ENCODE results near the gene FAM83F. TPM values are rescaled to one million over a fixed set of nuclear protein-coding genes. Genes with fewer than 3 reads are reported as not detected.

FAM83F gene
- total and polyA plus RNA-seq, 10 of the 15 experiments (the other 5 are each of a cell fraction or from before 2014, with no cell fraction given) = 0.01 to 0.05 (median 0.01) TPM; not detected in 7

DNA sequence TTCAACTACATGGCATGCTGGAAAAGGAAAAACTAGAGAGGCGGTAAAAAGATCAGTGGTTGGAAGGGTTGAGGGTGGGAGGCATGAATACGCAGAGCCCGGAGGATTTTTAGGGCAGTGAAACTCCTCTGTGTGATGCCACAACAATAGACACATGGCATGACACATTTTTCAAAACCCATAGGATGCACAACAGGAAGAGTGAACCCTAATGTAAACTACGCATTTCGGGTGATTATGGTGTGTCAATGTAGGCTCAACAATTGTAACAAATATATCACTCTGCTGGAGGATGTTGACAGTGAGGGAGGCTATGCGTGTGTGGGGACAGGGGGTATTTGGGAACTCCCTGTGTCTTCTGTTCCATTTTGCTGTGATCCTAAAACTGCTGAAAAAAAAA is 15.7 kb upstream of the FAM83F start (continued):
- no peak for TF ChIP-seq ZBTB40 (IDR thresholded peaks at IDR 0.05; ENCODE audit: borderline replicate concordance)

- no peak overlapping the region for H3K27ac ChIP-seq (ENCODE audit: control insufficient read depth, insufficient read depth)
- FAIRE-seq (no peak), DNase-seq (ENCODE audit: low read depth, low spot score) (no peak), ATAC-seq (no peak)
- no peaks in the 10 kb centered on the region for H3K9me3 ChIP-seq (replicated peaks; ENCODE audit: control insufficient read depth, insufficient read depth, low read length)
- in situ Hi-C loops (cut with MboI) = no loop called here
- ChIA-PET POLR2A (no interaction called here), RAD21 (ENCODE audit: unreplicated experiment) (no interaction called here), SMC1A (ENCODE audit: uncharacterized antibody, unreplicated experiment) (no interaction called here), CTCF (no interaction called here)
- H3K4me3 ChIP-seq = no peak overlapping the region
- H3K4me2 ChIP-seq (ENCODE audit: control insufficient read depth, insufficient read depth) = no peak overlapping the region
- WGBS (ENCODE audit: insufficient coverage, insufficient replicate concordance, low lambda C conversion rate, missing lambda C conversion rate) = 51% methylated on average over 5 of the region's 5 CpGs
- H3K79me2 ChIP-seq (ENCODE audit: control insufficient read depth, insufficient read depth, low read length) = no peaks in the 10 kb centered on the region
- no peaks in the 10 kb centered on the region for H3K27me3 ChIP-seq (replicated peaks in 1 of 2; ENCODE audit: control insufficient read depth in 2 of 2, insufficient read depth in 2 of 2, low read length in 1 of 2)
- H3K9ac ChIP-seq (ENCODE audit: control insufficient read depth, insufficient read depth, low read length) = no peak overlapping the region
- no peak overlapping the region for H2AFZ ChIP-seq (ENCODE audit: control insufficient read depth, low read depth, low read length)
- TF ChIP-seq ZNF24 (IDR thresholded peaks at IDR 0.05) (peak; percentile 96), ESRRA (IDR thresholded peaks at IDR 0.05; ENCODE audit: low read length) (no peak), SIX5 (IDR thresholded peaks at IDR 0.05; ENCODE audit: low read depth, low read length, severe bottlenecking) (no peak)
- H4K20me1 ChIP-seq (ENCODE audit: control insufficient read depth, insufficient read depth) = no peaks in the 10 kb centered on the region
- H3K4me1 ChIP-seq (ENCODE audit: control insufficient read depth, insufficient read depth, low read length) = no peaks in the 10 kb centered on the region
- no peaks in the 10 kb centered on the region; a peak in 1 of 4 replicates for H3K36me3 ChIP-seq (ENCODE audit: control insufficient read depth in 2 of 2, insufficient read depth in 2 of 2, low read length in 1 of 2)
- no TSS peak for BruUV-seq (replicated peaks)
- intact Hi-C loops (cut with micrococcal nuclease; ENCODE audit: unreplicated experiment) = no loop called here
Observed at GRCh38 chr22:39979458-39979857, 15.3 kb upstream of the FAM83F start.

Data from GM12878 (cell line).